ENCODE results near the gene DNAJC3.
"Not testable (repeated sequence)": the region's sequence is repeated elsewhere in the genome, so short reads cannot be mapped to it uniquely, and the experiment has no call there.

Gene DNAJC3

GRCh38 chr13:95716231-95716630 is 39.3 kb downstream of the DNAJC3 start:
- DNase-seq: no peak

GRCh38 chr13:95722241-95722640 is 45.3 kb downstream of the DNAJC3 start:
- no peak for DNase-seq

- DNase-seq: no peak
Measured at GRCh38 chr13:95723438-95723837, 46.5 kb downstream of the DNAJC3 start.

GRCh38 chr13:95724252-95724651 is 47.3 kb downstream of the DNAJC3 start:
- DNase-seq: no peak

GRCh38 chr13:95726876-95727275 is 49.9 kb downstream of the DNAJC3 start:
- DNase-seq: no peak

- DNase-seq: no peak
Measured at GRCh38 chr13:95728957-95729356, 52.0 kb downstream of the DNAJC3 start.

GRCh38 chr13:95734124-95734523 is 57.2 kb downstream of the DNAJC3 start:
- no peak for DNase-seq

GRCh38 chr13:95740071-95740978 is 63.4 kb downstream of the DNAJC3 start:
- DNase-seq: not testable (repeated sequence)

GRCh38 chr13:95740979-95741320 is 64.0 kb downstream of the DNAJC3 start:
- no peak for DNase-seq

GRCh38 chr13:95741584-95742563 is 64.9 kb downstream of the DNAJC3 start:
- DNase-seq: no peak

GRCh38 chr13:95743192-95743591 is 66.3 kb downstream of the DNAJC3 start:
- DNase-seq: no peak

GRCh38 chr13:95745289-95745688 is 68.3 kb downstream of the DNAJC3 start:
- DNase-seq: no peak

- no peak for DNase-seq
Measured at GRCh38 chr13:95745752-95746151, 68.8 kb downstream of the DNAJC3 start.

GRCh38 chr13:95749545-95749944 is 72.6 kb downstream of the DNAJC3 start:
- DNase-seq: no peak

GRCh38 chr13:95752677-95753076 is 75.7 kb downstream of the DNAJC3 start:
- DNase-seq: no peak

GRCh38 chr13:95754069-95754468 is 77.1 kb downstream of the DNAJC3 start:
- no peak for DNase-seq

- DNase-seq: no peak
Measured at GRCh38 chr13:95756072-95756471, 79.1 kb downstream of the DNAJC3 start.

GRCh38 chr13:95762626-95763025 is 85.7 kb downstream of the DNAJC3 start:
- DNase-seq: not testable (repeated sequence)

- DNase-seq: no peak
Measured at GRCh38 chr13:95763601-95764000, 86.7 kb downstream of the DNAJC3 start.

- DNase-seq: no peak
Measured at GRCh38 chr13:95771905-95772304, 95.0 kb downstream of the DNAJC3 start.

GRCh38 chr13:95779522-95779921 is 102.6 kb downstream of the DNAJC3 start:
- DNase-seq: no peak

- no peak for DNase-seq
Measured at GRCh38 chr13:95781016-95781415, 104.1 kb downstream of the DNAJC3 start.

GRCh38 chr13:95781940-95782339 is 105.0 kb downstream of the DNAJC3 start:
- not testable (repeated sequence) for DNase-seq

- DNase-seq: no peak
Measured at GRCh38 chr13:95783747-95784146, 106.8 kb downstream of the DNAJC3 start.

Data from activated CD8-positive, alpha-beta memory T cell treated with anti-CD3 and anti-CD28 coated beads for 24 hours (primary cell).